ENCODE data around the gene HDAC4.
A peak's percentile ranks its signal among the peaks of the same experiment; 100 is the strongest.

HDAC4 gene

DNA sequence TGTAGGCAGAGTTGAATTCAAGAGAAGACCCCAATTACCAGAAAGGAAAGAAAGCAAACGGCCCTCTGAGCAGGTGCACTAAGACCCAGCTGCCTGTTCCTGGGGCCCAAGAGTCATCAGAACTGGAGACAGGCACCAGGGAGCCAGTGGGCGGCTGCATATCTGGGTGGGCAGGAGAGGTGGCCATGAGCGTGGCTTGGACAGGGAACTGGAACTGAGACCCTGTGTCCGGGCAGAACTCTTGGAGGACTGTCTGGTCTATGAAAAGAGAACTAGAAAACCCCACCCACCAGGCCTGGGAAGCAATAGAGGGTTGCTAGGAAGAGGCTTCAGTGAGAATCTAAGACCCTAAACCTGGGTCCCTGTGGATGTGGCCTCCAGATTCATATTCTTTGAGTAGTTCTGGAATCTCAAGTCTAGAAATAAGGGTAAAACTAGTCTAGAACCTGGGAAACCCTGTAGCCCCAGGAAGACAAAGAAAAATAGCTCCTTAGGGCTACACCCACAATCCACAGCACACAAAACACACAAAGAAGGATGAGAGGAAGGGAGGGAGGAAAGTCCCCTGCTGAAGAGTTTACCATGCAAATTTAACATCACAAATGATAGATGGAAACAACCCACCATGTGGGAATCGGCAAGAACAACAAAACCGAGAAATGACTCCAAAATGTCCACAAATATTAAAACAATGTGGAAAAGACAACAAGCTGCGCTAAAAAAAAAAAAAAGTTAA is 147.0 kb downstream of the HDAC4 start:
- H3K27ac ChIP-seq (replicated peaks), result peak overlapping the region; percentile 73
- no peaks in the 10 kb centered on the region for H3K27me3 ChIP-seq (ENCODE audit: insufficient read depth, poor library complexity, severe bottlenecking)
- TF ChIP-seq, protein P1, sequence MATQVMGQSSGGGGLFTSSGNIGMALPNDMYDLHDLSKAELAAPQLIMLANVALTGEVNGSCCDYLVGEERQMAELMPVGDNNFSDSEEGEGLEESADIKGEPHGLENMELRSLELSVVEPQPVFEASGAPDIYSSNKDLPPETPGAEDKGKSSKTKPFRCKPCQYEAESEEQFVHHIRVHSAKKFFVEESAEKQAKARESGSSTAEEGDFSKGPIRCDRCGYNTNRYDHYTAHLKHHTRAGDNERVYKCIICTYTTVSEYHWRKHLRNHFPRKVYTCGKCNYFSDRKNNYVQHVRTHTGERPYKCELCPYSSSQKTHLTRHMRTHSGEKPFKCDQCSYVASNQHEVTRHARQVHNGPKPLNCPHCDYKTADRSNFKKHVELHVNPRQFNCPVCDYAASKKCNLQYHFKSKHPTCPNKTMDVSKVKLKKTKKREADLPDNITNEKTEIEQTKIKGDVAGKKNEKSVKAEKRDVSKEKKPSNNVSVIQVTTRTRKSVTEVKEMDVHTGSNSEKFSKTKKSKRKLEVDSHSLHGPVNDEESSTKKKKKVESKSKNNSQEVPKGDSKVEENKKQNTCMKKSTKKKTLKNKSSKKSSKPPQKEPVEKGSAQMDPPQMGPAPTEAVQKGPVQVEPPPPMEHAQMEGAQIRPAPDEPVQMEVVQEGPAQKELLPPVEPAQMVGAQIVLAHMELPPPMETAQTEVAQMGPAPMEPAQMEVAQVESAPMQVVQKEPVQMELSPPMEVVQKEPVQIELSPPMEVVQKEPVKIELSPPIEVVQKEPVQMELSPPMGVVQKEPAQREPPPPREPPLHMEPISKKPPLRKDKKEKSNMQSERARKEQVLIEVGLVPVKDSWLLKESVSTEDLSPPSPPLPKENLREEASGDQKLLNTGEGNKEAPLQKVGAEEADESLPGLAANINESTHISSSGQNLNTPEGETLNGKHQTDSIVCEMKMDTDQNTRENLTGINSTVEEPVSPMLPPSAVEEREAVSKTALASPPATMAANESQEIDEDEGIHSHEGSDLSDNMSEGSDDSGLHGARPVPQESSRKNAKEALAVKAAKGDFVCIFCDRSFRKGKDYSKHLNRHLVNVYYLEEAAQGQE (IDR thresholded peaks at IDR 0.05; ENCODE audit: insufficient replicate concordance, low read depth), result no peak
- no peak for TF ChIP-seq GABPA (IDR thresholded peaks at IDR 0.05; ENCODE audit: low read depth)
- no peak for TF ChIP-seq CTCF (IDR thresholded peaks at IDR 0.05; ENCODE audit: insufficient read depth, low read length)
- TF ChIP-seq SPI1 (IDR thresholded peaks at IDR 0.05; ENCODE audit: borderline replicate concordance, low read depth), result no peak
- TF ChIP-seq POLR2AphosphoS5 (IDR thresholded peaks at IDR 0.05; ENCODE audit: low read depth), result no peak
- no peak overlapping the region for H3K4me3 ChIP-seq (replicated peaks; ENCODE audit: insufficient read depth, low read length)
- DNase-seq (ENCODE audit: low read depth in 1 of 2, low spot score in 1 of 2), result no peak

- peak overlapping the region; percentile 11 for H3K4me3 ChIP-seq (replicated peaks; ENCODE audit: insufficient read depth, low read length)
- DNase-seq (ENCODE audit: low read depth in 1 of 2, low spot score in 1 of 2), result no peak
- H3K27me3 ChIP-seq (ENCODE audit: insufficient read depth, poor library complexity, severe bottlenecking), result no peaks in the 10 kb centered on the region
- TF ChIP-seq CTCF (IDR thresholded peaks at IDR 0.05; ENCODE audit: insufficient read depth, low read length) (no peak), SPI1 (IDR thresholded peaks at IDR 0.05; ENCODE audit: borderline replicate concordance, low read depth) (peak; percentile 99)
- peak overlapping the region; percentile 73 for H3K27ac ChIP-seq (replicated peaks)
Measured at GRCh38 chr2:239253264-239253663, 147.6 kb downstream of the HDAC4 start.

- Histone ChIP-seq H3K27ac (replicated peaks) (peak overlapping the region; percentile 73), H3K4me3 (replicated peaks; ENCODE audit: insufficient read depth, low read length) (peak overlapping the region; percentile 11), H3K27me3 (ENCODE audit: insufficient read depth, poor library complexity, severe bottlenecking) (no peaks in the 10 kb centered on the region)
- peak in 1 of 2 experiments; percentile 80 for DNase-seq (ENCODE audit: low read depth in 1 of 2, low spot score in 1 of 2)
- TF ChIP-seq POLR2AphosphoS5 (IDR thresholded peaks at IDR 0.05; ENCODE audit: low read depth), result peak; percentile 84
- no peak for TF ChIP-seq GABPA (IDR thresholded peaks at IDR 0.05; ENCODE audit: low read depth)
- TF ChIP-seq SPI1 (IDR thresholded peaks at IDR 0.05; ENCODE audit: borderline replicate concordance, low read depth), result peak; percentile 23; the same call in 1 of the 2 replicates
Measured at GRCh38 chr2:239252801-239253200, 148.0 kb downstream of the HDAC4 start.

GRCh38 chr2:239252393-239252792 is 148.4 kb downstream of the HDAC4 start:
- no peak for DNase-seq (ENCODE audit: low read depth in 1 of 2, low spot score in 1 of 2)
- no peaks in the 10 kb centered on the region for H3K27me3 ChIP-seq (ENCODE audit: insufficient read depth, poor library complexity, severe bottlenecking)
- peak overlapping the region; percentile 73 for H3K27ac ChIP-seq (replicated peaks)
- no peak for TF ChIP-seq GABPA (IDR thresholded peaks at IDR 0.05; ENCODE audit: low read depth)
- no peak for TF ChIP-seq SPI1 (IDR thresholded peaks at IDR 0.05; ENCODE audit: borderline replicate concordance, low read depth)
- TF ChIP-seq POLR2AphosphoS5 (IDR thresholded peaks at IDR 0.05; ENCODE audit: low read depth), result no peak
- TF ChIP-seq, protein P1 (IDR thresholded peaks at IDR 0.05; ENCODE audit: insufficient replicate concordance, low read depth), result no peak
- TF ChIP-seq CTCF (IDR thresholded peaks at IDR 0.05; ENCODE audit: insufficient read depth, low read length), result no peak
- peak overlapping the region; percentile 6; the same call in 1 of the 2 replicates for H3K4me3 ChIP-seq (replicated peaks; ENCODE audit: insufficient read depth, low read length)

All from HL-60 (cell line).